HG03139 (cell line): ENCODE data around the gene PGS1.

Source experiments
- ATAC-seq: cut with Tn5 transposase; IDR thresholded peaks from one replicate; pipeline ENCODE4 v1.9.1; 2021; ENCODE audit not compliant: unreplicated experiment

The PGS1 gene

DNA sequence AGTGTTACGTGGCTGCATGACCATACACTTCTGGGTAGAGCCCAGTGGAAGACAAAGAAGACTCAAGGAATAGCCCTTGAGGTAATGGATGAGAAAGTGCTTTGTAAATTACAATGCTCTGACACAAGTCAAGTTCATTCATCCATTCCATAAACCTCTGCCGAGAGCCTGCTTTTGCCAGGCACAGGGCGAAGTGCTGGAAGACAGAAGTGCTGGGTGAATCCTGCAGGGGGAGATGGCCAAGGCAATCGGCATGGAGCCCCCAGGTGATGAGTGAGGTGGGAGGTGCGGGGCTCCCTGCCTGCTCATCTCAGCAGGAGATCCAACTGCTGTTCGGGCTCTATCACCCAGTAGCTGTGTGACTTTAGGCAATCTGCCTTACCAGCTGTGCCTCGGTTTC lies 15.8 kb upstream of the PGS1 start:
- ATAC-seq, result no peak

DNA sequence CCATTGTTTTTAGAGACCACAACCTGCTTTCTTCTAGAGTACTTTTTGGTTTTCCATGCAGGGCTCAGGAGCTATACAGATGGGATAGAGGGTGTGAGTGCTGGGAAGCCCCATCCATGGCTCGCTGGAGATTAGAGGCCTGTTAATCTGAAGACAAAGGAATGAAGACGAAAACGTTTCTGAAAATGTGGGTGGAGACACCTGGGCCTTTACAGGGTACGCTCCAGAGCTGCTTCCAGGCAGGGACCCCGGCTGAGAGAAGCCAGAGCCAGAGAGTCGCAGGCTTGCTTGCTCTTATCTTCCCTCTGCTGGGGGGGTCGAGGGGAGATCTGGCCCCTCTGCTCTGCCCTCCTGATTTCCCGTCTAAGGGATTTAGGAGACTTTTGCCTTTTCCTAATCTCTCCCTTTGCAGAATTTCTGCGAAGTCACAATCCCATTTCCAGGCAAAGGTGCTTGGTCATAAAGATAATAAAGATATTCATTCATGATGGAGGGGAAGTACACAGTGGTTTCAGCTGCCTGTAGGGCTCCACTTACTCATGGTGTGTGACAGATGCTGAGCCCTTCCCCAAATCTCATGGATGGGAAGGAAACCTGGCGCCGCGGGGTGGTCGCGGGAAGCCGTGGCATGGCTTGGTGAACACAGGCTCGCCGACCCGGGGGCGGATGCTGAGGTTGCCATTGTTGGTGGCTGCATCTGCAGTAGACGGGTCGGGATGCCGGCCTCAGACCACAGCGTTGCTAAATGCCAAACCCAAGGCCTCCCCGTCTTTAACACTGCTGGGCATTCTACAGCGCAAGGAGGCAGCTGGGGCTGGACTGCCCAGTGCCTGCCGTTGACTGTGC lies 13.8 kb upstream of the PGS1 start:
- no peak for ATAC-seq

DNA sequence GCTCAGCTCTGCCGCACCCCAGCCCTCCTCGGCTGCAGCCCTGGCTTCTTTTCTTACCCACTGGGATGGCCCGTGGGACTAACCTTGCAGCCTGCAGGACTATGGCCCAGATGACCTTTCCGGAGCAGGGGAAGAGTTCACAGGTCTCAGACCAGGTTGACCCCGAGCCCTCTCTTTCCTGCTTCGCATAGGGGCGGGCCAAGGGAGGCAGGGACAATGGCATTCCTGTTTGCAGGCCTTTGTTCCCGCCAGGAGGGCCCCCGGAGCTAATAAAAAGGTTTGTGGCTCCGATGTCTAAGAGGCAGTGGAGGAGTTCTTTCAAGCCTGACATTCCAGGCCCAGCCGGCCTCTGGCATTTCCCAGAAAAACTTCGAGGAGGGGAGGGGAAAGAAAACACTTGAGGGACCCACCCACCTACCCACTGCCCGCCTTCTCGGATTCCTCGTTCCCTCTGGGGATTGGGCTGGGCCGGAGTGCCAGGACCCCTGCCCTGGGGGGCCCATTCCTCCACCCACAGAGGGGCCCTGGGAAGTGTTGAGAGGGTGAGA lies 12.8 kb upstream of the PGS1 start:
- ATAC-seq, result no peak

DNA sequence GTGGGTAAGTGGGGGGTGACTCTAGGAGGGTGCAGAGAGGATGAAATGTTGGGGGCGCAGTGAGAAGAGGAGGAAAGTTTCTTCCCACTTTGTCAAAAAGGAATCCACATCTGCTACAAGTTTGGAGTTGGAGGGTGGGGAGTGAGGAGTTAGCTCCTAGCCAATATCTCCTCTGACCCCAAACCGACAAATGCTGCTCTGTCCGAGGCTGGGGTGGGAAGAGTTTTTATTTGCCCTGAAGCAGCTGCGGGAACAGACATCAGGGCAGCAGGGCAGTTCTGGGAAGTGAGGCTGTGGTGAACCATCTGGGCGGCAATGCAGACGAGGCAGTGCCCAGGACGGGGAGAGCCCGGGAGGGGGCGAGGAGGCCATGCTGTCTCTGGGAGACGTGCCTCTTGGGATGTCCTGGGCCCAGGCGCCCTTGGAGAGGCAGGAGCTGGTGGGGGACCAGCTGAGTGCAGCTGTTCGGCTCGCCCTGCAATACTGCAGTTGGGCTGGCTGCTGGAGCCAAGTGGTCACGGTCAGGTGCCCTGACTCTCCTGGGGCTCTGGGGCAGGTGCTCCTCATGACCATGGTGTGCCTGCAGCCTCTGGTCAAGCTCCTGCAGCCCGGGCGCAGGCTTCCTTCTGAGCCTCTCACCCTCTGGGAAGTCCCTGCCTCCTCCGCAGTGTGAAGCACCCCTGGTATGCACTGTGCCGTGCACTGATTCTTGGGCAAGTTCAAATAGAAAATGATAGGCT lies 12.2 kb upstream of the PGS1 start:
- ATAC-seq, result no peak

DNA sequence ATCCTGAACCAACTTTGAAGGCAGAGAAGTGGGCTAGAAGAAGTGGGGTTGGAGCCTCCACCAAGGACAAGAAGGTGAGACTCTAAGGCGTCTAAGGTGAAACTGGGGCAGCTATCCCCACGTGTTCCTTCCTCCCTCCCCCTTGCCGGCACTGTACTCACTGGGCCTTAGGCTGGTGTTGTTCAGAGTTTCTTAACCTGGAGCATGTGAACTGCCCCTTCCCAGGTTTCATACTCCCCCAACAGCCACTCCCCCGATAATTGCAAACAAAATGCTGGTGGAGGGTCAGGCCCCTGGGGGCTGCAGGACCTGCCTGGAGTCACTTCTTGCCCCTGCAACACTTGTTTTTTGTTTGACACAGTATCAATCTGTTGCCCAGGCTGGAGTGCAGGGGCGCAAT lies 11.3 kb upstream of the PGS1 start:
- ATAC-seq, result no peak

DNA sequence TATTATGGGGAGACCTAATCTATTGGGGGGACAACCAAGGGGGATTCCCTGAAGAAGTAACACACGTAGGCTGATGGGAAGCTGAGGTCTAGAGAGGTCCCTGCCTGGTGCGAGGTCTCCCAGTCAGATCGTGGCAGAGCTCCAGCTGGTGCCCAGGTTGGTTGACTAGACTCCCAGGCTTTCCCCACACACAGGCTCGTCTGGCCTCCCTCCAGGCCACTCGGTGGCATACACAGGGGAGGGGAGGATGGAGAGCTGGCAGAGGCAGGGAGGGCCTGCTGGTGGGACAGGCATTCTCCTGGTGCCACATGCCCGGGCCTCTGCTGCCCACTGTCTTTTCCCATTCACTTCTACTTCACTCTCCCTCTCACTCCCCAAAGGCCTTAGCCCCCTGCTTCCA lies 10.1 kb upstream of the PGS1 start:
- ATAC-seq, result no peak

DNA sequence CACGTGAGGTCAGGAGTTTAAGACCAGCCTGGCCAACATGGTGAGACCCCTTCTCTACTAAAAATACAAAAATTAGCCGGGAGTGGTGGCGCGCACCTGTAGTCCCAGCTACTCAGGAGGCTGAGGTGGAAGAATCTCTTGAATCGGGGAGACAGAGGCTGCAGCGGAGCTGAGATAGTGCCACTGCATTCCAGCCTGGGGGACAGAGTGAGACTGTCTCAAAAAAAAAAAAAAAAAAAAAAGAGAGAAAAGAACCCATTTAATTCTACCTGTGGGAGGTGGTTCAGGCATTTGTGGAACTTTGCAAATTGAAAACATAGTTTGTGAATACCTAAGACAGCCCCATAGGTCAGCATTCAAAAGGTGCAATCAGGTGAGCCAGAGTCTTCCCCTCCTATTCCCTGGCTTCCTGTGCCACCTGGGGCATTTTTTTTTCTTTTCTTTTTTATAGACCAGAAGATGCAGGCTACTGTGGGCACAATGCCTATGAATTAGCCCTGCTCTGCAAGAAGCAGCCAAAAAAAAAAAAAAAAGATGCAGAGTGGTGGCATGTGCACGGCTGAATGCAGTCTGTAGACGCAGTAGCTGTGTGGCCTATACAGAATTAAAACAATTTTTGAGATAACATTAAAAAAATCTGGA lies 9.5 kb upstream of the PGS1 start:
- no peak for ATAC-seq

DNA sequence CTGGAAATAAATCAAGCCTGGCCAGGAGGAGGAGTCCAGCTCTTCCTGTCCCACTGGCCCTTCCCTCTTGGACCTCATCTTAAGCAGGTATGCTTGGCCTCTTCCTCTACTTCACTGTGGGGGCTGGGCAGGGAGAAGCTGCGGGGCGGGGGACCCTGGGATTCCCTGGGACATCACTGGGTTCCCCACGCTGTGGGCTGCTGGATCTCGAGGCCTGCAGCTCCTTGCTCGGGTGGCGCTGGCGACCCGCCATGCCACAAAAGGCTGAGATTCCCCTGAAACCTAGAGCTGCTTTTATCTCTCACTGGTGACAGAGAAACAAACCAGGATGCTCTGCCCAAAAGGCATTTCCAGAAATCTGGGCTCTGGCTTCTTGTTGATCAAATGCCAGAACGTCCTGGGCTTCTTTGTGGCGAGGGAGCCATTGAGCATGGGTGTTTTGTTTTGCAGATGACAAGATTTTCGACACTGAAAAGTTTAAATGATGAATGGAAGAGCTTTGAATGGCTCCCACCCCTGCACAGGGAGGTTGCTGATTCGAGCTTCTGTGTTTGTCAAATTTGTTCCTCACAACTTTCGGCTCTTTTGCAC lies 8.6 kb upstream of the PGS1 start:
- ATAC-seq, result no peak

DNA sequence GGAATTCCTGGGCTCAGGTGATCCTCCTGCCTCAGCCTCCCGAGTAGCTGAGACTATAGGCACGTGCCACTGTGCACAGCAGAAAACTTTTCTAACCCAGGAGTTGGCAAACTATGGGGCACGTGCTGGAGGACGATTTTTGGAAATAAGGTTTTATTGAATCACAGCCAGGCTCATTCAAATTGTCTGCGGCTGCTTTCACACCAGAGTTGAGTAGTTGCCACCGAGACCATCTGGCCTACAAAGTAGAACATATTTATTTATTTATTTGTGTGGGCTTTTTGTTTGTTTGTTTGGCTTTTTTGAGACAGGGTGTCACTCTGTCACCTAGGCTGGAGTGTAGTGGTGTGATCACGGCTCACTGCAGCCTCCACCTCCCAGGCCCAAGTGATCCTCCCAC lies 7.4 kb upstream of the PGS1 start:
- no peak for ATAC-seq

DNA sequence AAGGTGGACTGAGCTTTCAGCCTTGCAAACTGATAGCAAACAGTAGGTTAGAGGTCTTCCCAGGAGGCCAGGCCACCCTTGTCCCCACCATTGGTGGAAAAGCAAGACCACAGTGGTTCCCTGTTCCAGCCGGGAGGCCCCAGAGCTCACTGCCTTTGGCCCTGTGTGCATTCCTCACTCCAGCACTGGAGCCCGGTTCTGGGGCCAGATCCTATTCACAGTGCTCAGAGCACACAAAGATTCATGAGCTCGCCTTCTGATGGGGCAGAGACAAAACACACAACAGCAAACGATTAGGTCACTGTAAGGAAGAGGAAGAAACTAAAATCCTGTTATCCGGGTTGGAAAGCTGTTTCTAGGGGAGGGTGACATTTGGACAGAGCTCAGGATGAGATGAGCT lies 5.6 kb upstream of the PGS1 start:
- ATAC-seq, result no peak

DNA sequence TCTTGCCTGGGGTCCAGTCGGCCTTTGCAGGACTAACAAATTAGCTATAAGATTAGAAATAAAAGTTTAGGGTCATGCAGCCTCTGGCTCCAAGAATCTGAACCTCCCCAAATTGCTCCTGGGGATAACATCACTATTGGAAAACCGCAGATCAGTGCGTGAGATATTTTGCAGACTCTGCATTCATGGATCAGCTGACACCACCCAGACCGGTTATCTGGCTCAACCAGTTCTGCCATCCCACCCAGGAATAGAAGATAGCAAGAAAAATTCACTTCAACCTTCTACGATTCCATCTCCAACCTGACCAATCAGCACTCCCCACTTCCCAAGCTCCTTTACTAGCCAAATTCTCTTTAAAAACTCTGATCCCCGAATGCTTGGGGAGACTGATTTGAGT lies 4.3 kb upstream of the PGS1 start:
- no peak for ATAC-seq

DNA sequence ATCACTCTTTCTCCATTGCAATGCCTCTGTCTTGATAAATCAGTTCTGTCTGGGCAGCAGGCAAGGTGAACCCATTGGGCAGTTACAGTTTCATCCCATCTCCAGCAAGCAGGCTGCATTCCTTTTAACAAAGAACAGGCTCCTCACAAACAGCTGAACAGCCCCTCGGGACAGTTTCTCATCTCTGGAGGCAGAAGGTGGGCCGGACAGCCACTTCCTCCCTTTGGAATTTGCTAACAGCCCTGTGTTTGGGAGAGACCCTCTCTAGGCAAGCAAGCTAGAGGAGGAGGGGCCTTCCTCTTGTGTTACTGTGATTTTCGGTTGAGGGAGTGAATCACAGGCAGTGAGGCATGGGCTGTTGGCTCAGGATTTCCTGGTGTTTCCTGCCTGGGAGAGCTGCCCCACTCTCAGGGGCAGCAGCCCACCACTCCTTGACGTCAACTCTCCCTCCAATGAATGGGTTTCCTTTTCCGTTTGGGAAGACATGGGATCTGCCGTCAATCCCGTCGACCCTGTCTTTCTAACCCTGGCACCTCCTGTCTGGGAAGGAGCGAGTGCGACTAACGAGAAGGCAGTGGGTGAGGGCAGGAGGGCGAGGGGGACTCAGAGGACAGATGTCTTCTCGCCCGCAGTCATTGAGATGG lies 3.7 kb upstream of the PGS1 start:
- ATAC-seq, result no peak

DNA sequence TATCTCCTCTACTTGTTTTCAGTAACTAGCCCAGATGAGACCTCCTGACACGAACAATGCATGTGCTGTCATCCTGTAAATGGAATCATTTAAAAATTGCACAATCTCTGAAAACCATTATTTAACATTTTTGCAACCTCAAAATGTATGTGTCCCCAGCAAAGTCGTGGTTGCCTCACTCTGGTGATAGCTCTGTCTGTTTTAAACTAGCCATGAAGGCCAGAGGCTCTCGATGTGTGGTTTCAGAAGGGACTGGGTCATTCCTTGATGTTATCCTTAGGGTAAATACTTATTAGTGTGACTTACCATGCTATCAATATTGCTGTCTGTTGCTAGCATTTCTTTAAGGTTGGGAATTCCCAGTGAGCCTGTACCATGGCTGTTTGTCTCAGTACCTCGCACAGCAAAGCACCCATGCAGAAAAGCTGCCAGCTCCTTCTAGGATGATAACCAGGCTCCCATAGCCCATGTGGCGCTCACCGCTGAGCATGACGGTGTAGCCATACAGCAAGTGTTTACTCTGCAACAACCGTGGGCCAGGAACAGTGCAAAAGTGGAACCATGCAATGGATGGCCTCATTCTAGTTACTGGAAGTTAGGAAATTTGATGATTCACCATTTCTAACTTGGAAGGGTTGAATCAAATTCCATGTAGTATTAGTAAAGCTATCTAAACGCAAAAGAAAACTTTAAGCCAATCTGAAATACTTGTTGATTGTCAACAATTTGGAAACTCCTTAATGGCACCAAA lies 2.9 kb upstream of the PGS1 start:
- ATAC-seq, result no peak

DNA sequence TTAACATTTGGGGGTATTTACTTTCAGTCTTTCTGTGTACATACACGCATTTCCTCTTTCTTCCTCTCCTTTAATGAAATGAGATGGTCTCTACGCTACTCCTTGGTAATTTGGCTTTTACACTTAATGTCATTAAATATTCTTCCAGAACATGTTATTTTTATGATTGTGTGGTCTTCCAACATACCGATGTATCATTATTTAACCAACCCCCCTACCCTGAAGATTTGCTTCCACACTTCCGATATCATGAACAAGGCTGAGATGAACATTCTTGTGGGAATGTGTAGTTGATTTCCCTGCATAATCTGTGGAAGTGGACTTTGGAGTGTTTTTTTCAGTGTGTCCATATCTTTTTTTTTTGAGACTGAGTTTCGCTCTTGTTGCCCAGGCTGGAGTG lies 2.3 kb upstream of the PGS1 start:
- no peak for ATAC-seq

DNA sequence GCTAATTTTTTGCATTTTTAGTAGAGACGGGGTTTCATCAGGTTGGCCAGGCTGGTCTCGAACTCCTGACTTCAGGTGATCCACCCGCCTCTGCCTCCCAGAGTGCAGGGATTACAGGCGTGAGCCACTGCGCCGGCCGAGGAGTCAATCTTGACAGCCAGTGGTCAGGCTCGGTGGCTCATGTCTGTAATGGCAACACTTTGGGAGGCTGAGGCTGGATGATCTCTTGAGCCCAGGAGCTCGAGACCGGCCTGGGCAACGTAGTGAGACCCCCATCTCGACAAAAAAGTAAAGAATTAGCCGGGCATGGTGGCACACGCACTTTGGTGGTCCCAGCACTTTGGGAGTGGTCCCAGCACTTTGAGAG lies 608 bp upstream of the PGS1 start:
- no peak for ATAC-seq

DNA sequence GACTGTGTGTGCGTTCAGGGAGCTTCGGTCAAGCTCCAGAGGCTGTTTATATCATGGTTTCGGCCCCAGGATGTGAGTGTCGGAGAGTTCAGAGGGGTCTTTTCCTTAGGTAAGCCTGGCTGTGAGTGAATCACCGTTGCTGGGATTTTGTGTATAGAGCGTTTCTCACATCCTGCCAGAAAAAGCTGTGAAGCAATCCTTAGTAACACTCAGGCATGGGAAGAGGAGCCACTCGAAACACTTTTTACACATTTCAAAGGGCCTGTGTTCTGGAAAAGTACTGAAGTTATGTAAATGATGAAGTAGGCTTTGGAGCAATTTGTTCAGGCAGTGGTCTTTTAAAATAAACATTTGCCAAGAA lies 662 bp downstream of the PGS1 start:
- ATAC-seq, result no peak

DNA sequence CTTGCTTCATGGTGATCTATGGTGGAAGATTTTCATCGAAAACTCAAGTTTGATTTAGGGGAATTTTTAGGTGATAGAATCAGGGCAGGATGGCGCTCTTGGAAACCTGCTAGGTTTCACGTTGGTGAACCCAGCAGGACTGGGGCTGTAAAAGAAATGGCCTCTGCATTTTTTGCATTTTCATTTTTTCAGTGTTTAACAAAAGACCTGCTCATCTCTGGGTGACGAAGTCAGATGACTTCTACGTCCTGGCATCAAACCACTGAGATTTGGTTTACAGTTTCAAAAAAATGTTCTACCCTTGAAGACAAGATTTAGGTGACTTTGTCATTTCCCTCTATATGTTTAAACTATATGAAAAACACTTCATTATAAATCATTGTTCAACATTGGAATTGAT lies 1.9 kb downstream of the PGS1 start:
- no peak for ATAC-seq

DNA sequence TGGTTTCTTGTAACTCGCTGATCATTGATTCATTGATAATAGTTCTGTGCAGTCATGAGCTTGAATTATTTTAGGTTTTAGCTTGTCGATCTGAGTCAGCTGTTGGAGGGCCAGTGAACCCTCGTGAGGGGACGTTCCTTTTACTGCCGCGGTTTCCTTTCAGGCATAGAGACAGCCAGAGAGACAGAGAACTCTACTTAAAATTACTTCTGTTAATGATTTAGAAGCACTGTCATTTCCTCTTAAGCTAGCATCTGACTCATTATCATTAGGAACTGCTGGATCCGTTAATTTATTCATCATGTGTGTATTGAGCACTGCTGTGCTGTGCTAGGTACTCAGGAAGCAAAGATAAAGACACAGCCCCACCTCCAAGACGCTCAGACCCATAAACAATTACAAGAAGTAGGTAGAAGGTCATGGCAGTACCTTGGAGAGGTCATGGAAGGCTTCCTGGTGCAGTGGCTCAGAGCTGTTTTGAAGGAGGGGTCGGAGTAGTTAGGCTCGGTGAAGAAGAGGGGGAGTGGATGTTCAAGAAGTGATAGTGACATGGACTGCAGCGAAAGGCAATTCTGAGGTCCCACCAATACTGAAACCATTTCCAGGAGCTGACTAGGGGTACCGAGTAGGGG lies 3.3 kb downstream of the PGS1 start:
- ATAC-seq, result no peak

DNA sequence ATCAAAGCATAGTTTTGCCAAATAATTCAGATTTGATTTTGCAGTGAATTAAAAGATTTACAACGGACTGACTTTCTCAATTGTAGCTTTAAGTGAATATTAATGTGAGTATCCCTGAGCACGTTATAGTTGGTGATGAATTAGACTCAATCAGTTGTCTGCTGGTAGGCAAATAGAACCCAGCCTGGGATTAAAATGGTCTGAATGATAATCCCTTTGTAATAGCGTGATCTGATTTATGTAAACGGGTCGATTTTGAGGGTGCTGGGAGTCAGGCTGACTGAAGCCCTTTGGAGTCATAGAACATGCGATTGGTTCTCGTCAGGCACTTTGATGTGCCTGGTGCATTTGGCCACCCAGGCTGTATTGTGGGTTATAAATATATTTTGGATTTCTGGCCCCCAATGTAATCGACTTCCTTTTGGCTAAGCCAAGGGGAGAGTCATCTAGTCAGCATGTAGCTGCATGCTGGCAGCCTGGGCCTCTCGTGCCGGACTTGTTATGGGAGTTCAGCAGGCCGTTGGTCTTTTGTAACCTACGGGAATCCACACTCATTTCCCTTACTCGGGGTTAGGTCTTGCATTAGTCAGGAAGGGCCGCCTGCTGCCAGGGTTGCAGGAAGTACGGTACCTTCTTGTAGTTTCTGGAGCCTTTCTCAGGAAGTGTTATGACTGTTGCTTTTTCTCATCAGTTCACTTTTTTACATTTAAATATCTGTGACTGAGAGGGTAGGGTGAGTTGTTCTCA lies 5.4 kb downstream of the PGS1 start:
- no peak for ATAC-seq
